HCT116 (cell line): ENCODE results near the gene WDR20.

Experiments
- EZH2 ChIP-seq: fragments of 200-600 bp; sonication (generic); IDR thresholded peaks from 2 replicates; pipeline ENCODE4 v1.6.1; 2017; ENCODE audit warnings: antibody characterized with exemption, mixed run types
- EZH2phosphoT487 ChIP-seq: fragments of 200-600 bp; IDR thresholded peaks from 2 replicates; pipeline ENCODE4 v1.6.1; 2018; ENCODE audit warnings: antibody characterized with exemption, borderline replicate concordance
- JUND ChIP-seq: IDR thresholded peaks from 2 replicates; pipeline ENCODE4 v1.6.1; 2012
- POLR2A ChIP-seq: IDR thresholded peaks from 2 replicates; pipeline ENCODE4 v1.7.0; 2011; ENCODE audit warnings: borderline replicate concordance; ENCODE audit not compliant: insufficient read depth, insufficient read length; ENCODE audit errors: extremely low read depth
- POLR2AphosphoS5 ChIP-seq: IDR thresholded peaks from 2 replicates; pipeline ENCODE4 v1.6.1; 2011; ENCODE audit warnings: mild to moderate bottlenecking, low read depth, low read length, moderate library complexity
- SRF ChIP-seq: IDR thresholded peaks from 2 replicates; pipeline ENCODE4 v1.6.1; 2012; ENCODE audit warnings: low read depth
- ZNF274 ChIP-seq: fragments of 200-500 bp; sonication (Bioruptor generic); IDR thresholded peaks from 2 replicates; pipeline ENCODE4 v1.6.1; 2014; ENCODE audit warnings: mild to moderate bottlenecking, low read depth, low read length, inconsistent platforms
- TF ChIP-seq, protein P1 (sequence below), 3 experiments: fragments of 200-600 bp in 1 of 3; sonication (generic) in 1 of 3; IDR thresholded peaks in 2 of 3; conservative IDR thresholded peaks in 1 of 3; 2 replicates each; pipeline ENCODE4 v1.5.1; 2012 to 2017; ENCODE audit warnings: low read depth in 2 of 3, low read length in 2 of 3, antibody characterized with exemption in 1 of 3, borderline replicate concordance in 1 of 3, control low read depth in 1 of 3, mild to moderate bottlenecking in 1 of 3, mixed read lengths in 1 of 3, mixed run types in 1 of 3, moderate library complexity in 1 of 3; ENCODE audit not compliant: insufficient read depth in 1 of 3

DNA sequence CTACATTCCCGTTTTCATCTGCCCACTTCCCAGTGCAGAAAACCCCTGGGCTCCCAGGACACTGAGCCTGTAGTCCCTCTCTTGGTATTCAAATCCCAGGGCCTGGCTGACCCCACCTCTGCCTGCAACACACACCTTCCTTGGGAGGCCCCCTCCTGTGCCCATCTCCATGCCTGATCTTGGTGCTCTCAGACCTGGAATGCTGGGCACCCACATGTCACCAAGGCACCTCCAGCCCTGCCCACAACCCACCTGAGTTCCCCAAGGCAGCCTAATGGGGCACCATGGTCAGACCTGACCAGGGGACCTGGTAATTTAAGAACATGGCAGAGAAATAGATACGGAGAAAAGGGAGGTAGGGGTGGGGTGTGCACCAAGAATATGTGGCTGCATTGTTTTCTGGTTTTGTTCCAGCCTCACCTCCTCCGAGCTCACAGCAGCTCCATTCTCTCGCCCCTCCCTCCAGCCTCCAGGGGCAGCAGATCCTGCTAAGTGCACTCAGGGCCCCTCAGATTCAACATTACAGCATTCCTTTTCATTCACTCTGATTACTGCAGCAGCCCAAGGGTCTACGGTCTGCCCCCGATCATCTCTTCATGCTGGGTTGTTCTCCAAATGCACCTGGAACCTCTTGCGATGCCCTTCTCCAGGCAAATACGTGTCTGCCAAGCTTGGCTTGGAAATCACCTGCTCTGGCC, 43.7 kb upstream of the WDR20 start:
- TF ChIP-seq, protein P1, sequence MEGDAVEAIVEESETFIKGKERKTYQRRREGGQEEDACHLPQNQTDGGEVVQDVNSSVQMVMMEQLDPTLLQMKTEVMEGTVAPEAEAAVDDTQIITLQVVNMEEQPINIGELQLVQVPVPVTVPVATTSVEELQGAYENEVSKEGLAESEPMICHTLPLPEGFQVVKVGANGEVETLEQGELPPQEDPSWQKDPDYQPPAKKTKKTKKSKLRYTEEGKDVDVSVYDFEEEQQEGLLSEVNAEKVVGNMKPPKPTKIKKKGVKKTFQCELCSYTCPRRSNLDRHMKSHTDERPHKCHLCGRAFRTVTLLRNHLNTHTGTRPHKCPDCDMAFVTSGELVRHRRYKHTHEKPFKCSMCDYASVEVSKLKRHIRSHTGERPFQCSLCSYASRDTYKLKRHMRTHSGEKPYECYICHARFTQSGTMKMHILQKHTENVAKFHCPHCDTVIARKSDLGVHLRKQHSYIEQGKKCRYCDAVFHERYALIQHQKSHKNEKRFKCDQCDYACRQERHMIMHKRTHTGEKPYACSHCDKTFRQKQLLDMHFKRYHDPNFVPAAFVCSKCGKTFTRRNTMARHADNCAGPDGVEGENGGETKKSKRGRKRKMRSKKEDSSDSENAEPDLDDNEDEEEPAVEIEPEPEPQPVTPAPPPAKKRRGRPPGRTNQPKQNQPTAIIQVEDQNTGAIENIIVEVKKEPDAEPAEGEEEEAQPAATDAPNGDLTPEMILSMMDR (IDR thresholded peaks at IDR 0.05 in 2 of 3, conservative IDR thresholded peaks at IDR 0.05 in 1 of 3; ENCODE audit: borderline replicate concordance in 1 of 3, insufficient read depth in 1 of 3, low read depth in 2 of 3, low read length in 2 of 3) = no peak
- TF ChIP-seq EZH2phosphoT487 = no peak
- no peak for TF ChIP-seq ZNF274
- TF ChIP-seq POLR2AphosphoS5 = no peak
- TF ChIP-seq JUND = no peak; the same call in 1 of the 2 replicates
- no peak for TF ChIP-seq EZH2
- no peak for TF ChIP-seq SRF
- TF ChIP-seq POLR2A = no peak
